ENCODE results near the gene SOD3.

The SOD3 gene

GRCh38 chr4:24770032-24770584 lies 25.3 kb upstream of the SOD3 start:
- no peak for DNase-seq

GRCh38 chr4:24770667-24771066 lies 24.7 kb upstream of the SOD3 start:
- H3K27ac Mint-ChIP-seq, result no peak overlapping the region
- H3K27me3 Mint-ChIP-seq, result no peaks in the 10 kb centered on the region
- H3K36me3 Mint-ChIP-seq (ENCODE audit: low read depth), result no peaks in the 10 kb centered on the region
- H3K4me3 Mint-ChIP-seq, result no peak overlapping the region
- no peak for DNase-seq
- H3K9me3 Mint-ChIP-seq, result no peaks in the 10 kb centered on the region
- peaks cover 7% of the 10 kb centered on the region for H3K4me1 Mint-ChIP-seq (ENCODE audit: low read depth)

More at GRCh38 chr4:24770032-24770584, 25.3 kb upstream of the SOD3 start:
- Mint-ChIP-seq H3K36me3 (ENCODE audit: low read depth) (no peaks in the 10 kb centered on the region), H3K4me3 (no peak overlapping the region), H3K27ac (no peak overlapping the region), H3K27me3 (no peaks in the 10 kb centered on the region), H3K4me1 (ENCODE audit: low read depth) (peaks cover 7% of the 10 kb centered on the region), H3K9me3 (no peaks in the 10 kb centered on the region)

- no peak for DNase-seq
- H3K4me3 Mint-ChIP-seq, result no peak overlapping the region
- no peaks in the 10 kb centered on the region for H3K27me3 Mint-ChIP-seq
Measured at GRCh38 chr4:24771241-24771640, 24.1 kb upstream of the SOD3 start.

DNA sequence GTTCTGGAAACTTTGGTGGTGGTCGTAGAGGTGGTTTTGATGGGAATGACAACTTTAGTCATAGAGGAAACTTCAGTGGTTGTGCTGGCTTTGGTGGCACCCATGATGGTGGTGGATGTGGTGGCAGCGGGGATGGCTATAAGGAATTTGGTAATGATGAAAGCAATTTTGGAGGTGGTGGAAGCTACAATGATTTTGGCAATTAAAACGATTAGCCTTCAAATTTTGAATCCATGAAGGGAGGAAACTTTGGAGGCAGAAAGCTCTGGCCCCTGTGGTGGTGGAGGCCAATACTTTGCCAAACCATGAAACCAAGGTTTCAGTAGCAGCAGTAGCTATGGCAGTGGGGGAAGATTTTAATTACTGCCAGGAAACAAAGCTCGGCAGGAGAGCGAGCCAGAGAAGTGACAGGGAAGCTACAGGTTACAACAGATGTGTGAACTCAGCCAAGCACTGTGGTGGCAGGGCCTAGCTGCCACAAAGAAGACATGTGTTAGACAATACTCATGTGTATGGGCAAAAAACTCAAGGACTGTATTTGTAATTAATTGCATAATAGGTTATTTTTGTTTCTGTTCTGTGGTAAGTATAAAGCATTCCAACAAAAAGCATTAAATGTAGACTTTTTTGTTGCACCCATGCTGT lies 23.2 kb upstream of the SOD3 start:
- H3K36me3 Mint-ChIP-seq (ENCODE audit: low read depth), result no peaks in the 10 kb centered on the region
- peaks cover 3% of the 10 kb centered on the region for H3K27me3 Mint-ChIP-seq
- H3K4me1 Mint-ChIP-seq (ENCODE audit: low read depth), result peaks cover 7% of the 10 kb centered on the region
- no peak overlapping the region for H3K27ac Mint-ChIP-seq
- no peak overlapping the region for H3K4me3 Mint-ChIP-seq
- DNase-seq, result no peak
- no peaks in the 10 kb centered on the region for H3K9me3 Mint-ChIP-seq

More at GRCh38 chr4:24771241-24771640, 24.1 kb upstream of the SOD3 start:
- Mint-ChIP-seq H3K27ac (no peak overlapping the region), H3K36me3 (ENCODE audit: low read depth) (no peaks in the 10 kb centered on the region), H3K4me1 (ENCODE audit: low read depth) (peaks cover 7% of the 10 kb centered on the region), H3K9me3 (no peaks in the 10 kb centered on the region)

DNA sequence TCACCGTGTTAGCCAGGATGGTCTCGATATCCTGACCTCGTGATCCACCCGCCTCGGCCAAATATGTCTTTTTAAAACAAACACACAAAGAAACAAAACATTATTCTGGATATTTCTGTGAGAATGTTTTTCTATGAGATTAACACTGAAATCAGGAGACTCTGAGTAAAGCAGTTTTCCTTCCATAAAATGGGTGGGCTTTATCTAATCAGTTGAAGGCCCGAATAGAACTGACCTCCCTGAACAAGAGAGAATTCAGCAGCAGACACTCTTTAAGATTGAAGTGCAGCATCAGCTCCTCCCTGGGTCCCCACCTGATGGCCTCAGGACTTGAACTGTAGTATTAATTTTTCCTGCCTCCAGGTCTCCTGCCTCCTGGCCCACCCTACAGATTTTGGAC lies 22.4 kb upstream of the SOD3 start:
- Mint-ChIP-seq H3K9me3 (no peaks in the 10 kb centered on the region), H3K4me3 (no peak overlapping the region), H3K27me3 (peaks cover 3% of the 10 kb centered on the region), H3K36me3 (ENCODE audit: low read depth) (no peaks in the 10 kb centered on the region), H3K27ac (no peak overlapping the region), H3K4me1 (ENCODE audit: low read depth) (peaks cover 7% of the 10 kb centered on the region)
- DNase-seq, result no peak

DNA sequence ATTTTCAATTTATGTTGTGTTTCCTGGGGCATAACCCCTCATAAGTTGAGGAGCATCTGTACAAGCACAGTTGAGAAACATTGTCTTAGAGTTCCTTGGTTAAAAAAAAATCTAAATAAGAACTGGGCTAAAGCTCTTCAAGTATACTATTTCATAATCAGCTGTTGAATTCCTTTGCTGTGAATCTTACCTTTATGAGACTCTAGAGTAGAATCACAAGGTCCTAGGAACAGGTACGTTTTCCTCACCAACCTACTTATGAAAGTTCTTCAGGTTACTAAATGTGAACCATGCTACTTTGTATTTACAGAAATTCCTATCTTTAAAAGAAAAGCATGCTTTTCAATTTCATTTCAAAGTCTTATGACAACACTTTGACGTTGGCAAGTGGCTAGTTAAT lies 20.9 kb upstream of the SOD3 start:
- DNase-seq, result no peak
- Mint-ChIP-seq H3K4me1 (ENCODE audit: low read depth) (peaks cover 7% of the 10 kb centered on the region), H3K4me3 (no peak overlapping the region), H3K27ac (no peak overlapping the region), H3K9me3 (no peaks in the 10 kb centered on the region), H3K27me3 (peaks cover 3% of the 10 kb centered on the region), H3K36me3 (ENCODE audit: low read depth) (no peaks in the 10 kb centered on the region)

DNA sequence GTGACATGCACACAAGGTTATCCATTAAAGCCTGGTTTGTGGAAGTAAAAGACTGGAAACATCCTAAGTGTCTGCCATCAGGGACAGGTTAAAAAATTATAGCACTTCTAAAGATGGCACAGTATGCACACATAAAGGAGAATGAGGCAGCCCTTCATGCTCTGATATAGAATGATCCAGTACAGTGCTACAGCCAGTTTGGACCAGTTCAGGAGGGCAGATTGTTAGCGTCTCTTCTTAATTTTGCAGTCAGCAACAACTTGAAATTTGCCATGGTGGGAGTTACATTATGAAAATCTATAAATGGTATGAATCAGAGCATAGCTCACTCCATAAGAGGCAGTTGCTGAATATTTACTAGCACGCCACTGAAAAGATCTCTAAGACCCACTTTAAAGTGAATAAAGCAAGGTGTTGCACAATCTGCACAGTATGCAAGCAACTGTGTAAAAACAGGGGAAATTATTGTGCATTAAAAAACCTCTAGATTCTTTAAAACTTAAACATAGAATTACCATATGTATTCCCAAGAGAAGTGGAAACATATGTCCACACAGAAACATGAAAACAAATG lies 20.3 kb upstream of the SOD3 start:
- peaks cover 3% of the 10 kb centered on the region for H3K27me3 Mint-ChIP-seq
- no peaks in the 10 kb centered on the region for H3K9me3 Mint-ChIP-seq
- no peak for DNase-seq
- no peaks in the 10 kb centered on the region for H3K36me3 Mint-ChIP-seq (ENCODE audit: low read depth)
- H3K4me3 Mint-ChIP-seq, result no peak overlapping the region
- H3K4me1 Mint-ChIP-seq (ENCODE audit: low read depth), result peaks cover 1% of the 10 kb centered on the region
- no peak overlapping the region for H3K27ac Mint-ChIP-seq

DNA sequence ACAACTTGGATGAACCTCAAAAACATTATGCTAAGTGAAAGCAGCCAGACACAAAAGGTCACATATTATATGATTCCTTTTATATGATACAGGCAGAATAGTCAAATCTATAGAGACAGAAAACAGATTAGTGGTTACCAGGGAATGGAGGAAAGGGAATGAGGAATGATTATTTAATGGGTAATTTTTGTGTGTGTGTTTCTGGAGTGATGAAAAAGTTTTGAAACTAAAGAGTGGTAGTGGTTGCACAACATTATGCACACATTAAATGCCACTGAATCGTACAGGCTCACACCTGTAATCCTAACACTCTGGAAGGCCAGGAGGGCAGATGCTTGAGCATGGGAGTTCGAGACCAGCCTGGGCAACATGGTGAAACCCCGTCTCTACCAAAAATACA lies 19.6 kb upstream of the SOD3 start:
- Mint-ChIP-seq H3K27me3 (peaks cover 5% of the 10 kb centered on the region), H3K27ac (no peak overlapping the region), H3K36me3 (ENCODE audit: low read depth) (no peaks in the 10 kb centered on the region), H3K4me3 (no peak overlapping the region), H3K4me1 (ENCODE audit: low read depth) (no peaks in the 10 kb centered on the region), H3K9me3 (no peaks in the 10 kb centered on the region)
- no peak for DNase-seq

DNA sequence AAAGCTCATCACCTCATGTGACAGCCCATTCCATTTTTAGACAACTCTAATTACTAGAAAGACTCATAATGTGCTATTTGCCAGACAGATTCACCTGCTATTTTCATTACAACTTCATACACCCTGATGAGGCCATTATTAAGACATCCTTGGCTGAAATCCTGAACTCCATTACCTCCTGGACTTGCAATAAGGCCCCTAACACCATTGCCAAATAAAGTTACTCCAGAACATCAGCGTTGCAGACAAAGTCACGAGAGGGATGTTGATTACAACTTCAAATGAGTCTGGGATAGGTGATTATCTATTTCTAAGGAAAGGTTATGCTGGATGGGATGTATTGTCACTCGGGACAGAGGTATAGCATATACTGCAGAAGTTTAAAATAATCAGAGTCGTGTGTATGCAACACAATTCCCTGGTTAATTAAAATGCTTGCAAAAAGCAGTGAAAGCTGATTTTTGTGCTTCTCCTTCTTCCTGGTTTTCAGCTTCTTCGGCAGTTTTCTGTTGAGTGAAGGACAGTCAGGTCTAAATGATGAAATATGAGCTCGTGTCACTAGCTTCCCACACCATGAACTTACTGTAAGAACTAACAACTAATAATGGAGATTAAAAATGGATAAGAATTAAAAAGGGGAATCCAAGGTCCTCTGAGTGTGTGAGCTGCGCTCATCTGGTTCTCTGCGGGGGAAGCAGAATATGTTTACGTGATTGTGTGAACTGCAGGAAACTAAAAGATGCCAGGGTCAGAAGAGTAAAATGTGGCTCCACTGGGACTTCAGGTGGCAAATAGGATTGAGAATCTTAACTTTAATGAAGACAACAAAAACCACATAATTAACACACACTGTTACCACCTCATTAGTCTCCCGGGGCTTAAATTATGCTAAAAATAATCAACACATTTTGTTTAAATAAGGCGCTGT lies 17.6 kb upstream of the SOD3 start:
- Mint-ChIP-seq H3K4me3 (no peak overlapping the region), H3K27me3 (peaks cover 9% of the 10 kb centered on the region), H3K27ac (no peak overlapping the region), H3K36me3 (ENCODE audit: low read depth) (no peaks in the 10 kb centered on the region), H3K9me3 (no peaks in the 10 kb centered on the region), H3K4me1 (ENCODE audit: low read depth) (no peaks in the 10 kb centered on the region)
- no peak for DNase-seq

DNA sequence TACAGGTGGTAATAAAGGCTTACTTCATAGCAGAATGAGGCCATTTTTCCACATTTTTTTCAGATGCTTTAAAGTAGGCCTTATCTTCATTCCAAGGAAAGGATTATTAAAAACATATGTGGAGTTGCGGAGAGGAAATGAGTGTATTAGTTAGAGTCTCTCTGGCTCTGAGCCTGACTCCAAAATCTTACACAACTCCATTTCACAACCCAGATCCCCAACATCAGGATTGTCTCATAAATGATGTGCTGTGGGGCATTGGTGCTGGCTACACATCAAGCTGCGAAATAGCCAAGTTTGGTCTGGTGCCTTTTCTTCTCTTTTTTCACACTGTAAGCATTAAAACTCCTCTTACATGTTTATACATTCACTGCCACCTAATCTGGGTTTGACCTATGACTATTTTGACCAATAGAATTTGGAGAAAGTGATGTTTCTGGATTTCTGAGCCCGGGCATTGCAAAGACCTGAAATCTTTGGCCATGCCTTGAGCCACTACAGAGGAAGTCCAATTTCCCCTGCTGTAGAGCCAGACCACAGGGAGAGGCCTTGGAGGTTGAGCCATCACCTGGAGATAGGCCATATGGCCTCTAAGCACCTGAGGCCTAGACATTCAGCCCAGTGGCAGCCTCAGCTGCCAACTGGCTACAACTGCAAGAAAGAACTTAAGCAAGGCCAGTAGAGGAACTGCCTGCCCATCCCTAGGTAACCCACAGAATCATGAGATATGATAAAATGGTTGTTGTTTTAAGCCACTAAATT lies 16.7 kb upstream of the SOD3 start:
- Mint-ChIP-seq H3K27ac (no peak overlapping the region), H3K4me1 (ENCODE audit: low read depth) (no peaks in the 10 kb centered on the region), H3K4me3 (no peak overlapping the region), H3K9me3 (no peaks in the 10 kb centered on the region), H3K27me3 (peaks cover 9% of the 10 kb centered on the region), H3K36me3 (ENCODE audit: low read depth) (no peaks in the 10 kb centered on the region)
- DNase-seq, result no peak

DNA sequence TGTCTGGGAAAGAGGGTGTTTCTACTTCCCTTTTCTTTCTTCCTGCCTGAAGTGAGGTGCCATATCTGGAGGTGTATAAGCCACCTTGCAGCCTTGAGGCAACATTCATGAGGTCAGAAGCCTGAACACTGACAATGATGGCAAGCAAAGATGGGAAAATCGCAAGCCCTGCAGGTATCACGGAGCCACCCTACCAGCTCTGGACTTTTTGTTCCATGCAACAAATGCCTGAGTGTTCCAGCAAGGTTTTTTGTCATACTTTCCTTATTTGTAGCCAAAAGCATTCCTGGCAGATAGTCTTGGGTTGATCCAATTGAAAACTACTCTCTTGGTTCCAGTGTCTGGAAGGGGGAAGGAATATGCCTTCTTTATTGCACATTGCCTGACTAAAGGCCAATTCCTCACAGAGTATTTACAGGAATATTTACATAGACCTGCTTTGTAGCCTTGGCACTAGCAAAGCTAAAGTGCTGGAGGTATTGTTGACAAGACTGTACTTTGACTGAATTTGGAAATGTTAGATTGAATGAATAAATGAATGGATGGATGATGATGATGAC lies 14.4 kb upstream of the SOD3 start:
- no peaks in the 10 kb centered on the region for H3K9me3 Mint-ChIP-seq
- no peaks in the 10 kb centered on the region for H3K4me1 Mint-ChIP-seq (ENCODE audit: low read depth)
- no peak overlapping the region for H3K4me3 Mint-ChIP-seq
- H3K36me3 Mint-ChIP-seq (ENCODE audit: low read depth), result no peaks in the 10 kb centered on the region
- peaks cover 9% of the 10 kb centered on the region for H3K27me3 Mint-ChIP-seq
- H3K27ac Mint-ChIP-seq, result no peak overlapping the region
- no peak for DNase-seq

- DNase-seq, result no peak
- Mint-ChIP-seq H3K9me3 (no peaks in the 10 kb centered on the region), H3K27me3 (peaks cover 6% of the 10 kb centered on the region), H3K4me3 (no peak overlapping the region), H3K27ac (no peak overlapping the region), H3K36me3 (ENCODE audit: low read depth) (no peaks in the 10 kb centered on the region), H3K4me1 (ENCODE audit: low read depth) (no peaks in the 10 kb centered on the region)
Measured at GRCh38 chr4:24781999-24782745, 13.2 kb upstream of the SOD3 start.

DNA sequence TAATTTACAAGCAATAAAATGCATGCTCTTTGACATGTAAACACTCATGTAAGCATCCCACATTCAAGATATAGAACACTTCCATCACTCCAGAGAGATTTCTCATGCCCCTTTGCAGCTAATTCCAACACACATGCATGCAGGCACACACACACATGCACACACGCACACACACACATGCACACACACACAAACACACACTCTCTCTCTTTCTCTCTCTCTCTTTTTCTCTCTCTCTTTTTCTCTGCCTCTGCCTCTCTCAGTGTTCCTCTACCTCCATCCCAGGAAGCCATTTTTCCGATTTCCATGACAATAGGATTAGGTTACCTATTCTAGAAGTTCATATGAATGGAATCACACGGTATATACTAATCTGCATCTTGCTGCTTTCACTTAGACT lies 11.9 kb upstream of the SOD3 start:
- peaks cover 6% of the 10 kb centered on the region for H3K27me3 Mint-ChIP-seq
- H3K4me3 Mint-ChIP-seq, result no peak overlapping the region
- no peaks in the 10 kb centered on the region for H3K4me1 Mint-ChIP-seq (ENCODE audit: low read depth)
- no peak overlapping the region for H3K27ac Mint-ChIP-seq
- no peaks in the 10 kb centered on the region for H3K36me3 Mint-ChIP-seq (ENCODE audit: low read depth)
- no peak for DNase-seq
- peaks cover under 1% of the 10 kb centered on the region for H3K9me3 Mint-ChIP-seq

Data from activated T-cell treated with anti-CD3 and anti-CD28 coated beads, Interleukin-2, amount 50 U/mL, for 24 hours (primary cell).